ENCODE measurements around the gene KLHL7. TPM values are rescaled to one million over a fixed set of nuclear protein-coding genes. Genes with fewer than 3 reads are reported as not detected.
"Not testable (repeated sequence)": the region's sequence is repeated elsewhere in the genome, so short reads cannot be mapped to it uniquely, and the experiment has no call there.

The KLHL7 gene
- total RNA-seq, 2 donors from 2014 or later, result 37.5 to 54.6 TPM

DNA sequence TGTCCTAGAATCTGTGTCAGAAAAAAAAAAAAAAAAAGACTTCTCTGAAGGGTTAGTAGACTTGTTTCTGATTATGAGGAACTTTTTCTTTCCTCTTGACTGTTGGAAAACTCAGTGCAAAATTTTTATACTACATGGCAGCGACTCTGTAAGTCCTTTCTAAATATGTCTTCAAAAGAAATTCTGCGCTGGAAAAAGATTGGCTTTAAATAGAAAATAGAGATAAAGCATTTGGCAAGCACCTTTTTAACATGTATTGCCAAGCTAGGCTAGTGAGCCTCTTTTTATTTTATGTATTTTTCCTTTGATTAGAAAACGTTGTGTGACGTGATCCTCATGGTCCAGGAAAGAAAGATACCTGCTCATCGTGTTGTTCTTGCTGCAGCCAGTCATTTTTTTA lies 17.9 kb downstream of the KLHL7 start:
- TF ChIP-seq, protein P1, sequence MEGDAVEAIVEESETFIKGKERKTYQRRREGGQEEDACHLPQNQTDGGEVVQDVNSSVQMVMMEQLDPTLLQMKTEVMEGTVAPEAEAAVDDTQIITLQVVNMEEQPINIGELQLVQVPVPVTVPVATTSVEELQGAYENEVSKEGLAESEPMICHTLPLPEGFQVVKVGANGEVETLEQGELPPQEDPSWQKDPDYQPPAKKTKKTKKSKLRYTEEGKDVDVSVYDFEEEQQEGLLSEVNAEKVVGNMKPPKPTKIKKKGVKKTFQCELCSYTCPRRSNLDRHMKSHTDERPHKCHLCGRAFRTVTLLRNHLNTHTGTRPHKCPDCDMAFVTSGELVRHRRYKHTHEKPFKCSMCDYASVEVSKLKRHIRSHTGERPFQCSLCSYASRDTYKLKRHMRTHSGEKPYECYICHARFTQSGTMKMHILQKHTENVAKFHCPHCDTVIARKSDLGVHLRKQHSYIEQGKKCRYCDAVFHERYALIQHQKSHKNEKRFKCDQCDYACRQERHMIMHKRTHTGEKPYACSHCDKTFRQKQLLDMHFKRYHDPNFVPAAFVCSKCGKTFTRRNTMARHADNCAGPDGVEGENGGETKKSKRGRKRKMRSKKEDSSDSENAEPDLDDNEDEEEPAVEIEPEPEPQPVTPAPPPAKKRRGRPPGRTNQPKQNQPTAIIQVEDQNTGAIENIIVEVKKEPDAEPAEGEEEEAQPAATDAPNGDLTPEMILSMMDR (conservative IDR thresholded peaks at IDR 0.05), result no peak
- Histone ChIP-seq H3K27me3 (ENCODE audit: control insufficient read depth, insufficient read depth, low read length, poor library complexity, severe bottlenecking) (no peaks in the 10 kb centered on the region), H3K27ac (ENCODE audit: low read depth, low read length) (no peak overlapping the region), H3K4me3 (ENCODE audit: low read length) (no peak overlapping the region), H3K4me1 (ENCODE audit: control insufficient read depth, insufficient read depth, low read length) (no peaks in the 10 kb centered on the region), H3K9me3 (ENCODE audit: control insufficient read depth, low read length) (no peaks in the 10 kb centered on the region), H3K36me3 (ENCODE audit: control insufficient read depth, insufficient read depth, low read length) (peaks cover 20% of the 10 kb centered on the region), H3K9ac (ENCODE audit: extremely low read depth, low read length, poor library complexity, severe bottlenecking) (no peak overlapping the region)
- 95 to 97% methylated on average over 4 of the region's 5 CpGs for WGBS, 2 experiments (ENCODE audit: insufficient coverage in 1 of 2, insufficient read length in 1 of 2)
- H3K4me1 Mint-ChIP-seq, result no peaks in the 10 kb centered on the region
- H3K36me3 Mint-ChIP-seq (ENCODE audit: low read depth), result peaks cover 29% of the 10 kb centered on the region
- no peak for DNase-seq
- no peaks in the 10 kb centered on the region for H3K27me3 Mint-ChIP-seq (ENCODE audit: insufficient read depth)
- H3K27ac Mint-ChIP-seq, result no peak overlapping the region
- H3K9me3 Mint-ChIP-seq, result no peaks in the 10 kb centered on the region
- no peak overlapping the region for H3K4me3 Mint-ChIP-seq

DNA sequence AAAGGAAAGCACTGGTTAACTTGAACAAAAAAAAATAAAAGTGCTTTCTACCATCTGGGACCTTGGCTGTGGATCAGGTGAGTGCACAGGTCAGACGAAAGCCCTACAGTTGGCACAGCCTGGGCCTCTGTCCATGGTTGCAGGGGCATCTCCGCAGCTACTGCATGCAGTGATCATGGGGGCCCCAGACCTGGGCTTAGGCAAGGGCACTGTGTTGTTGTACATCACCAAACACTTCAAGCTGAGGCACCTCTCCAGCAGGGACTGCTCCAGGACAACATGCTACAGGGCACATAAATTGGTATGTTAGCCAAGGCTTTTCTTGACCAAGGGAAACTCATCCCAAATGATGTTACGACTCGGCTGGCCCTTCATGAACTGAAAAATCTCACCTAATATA lies 23.5 kb downstream of the KLHL7 start:
- peaks cover 31% of the 10 kb centered on the region for H3K36me3 ChIP-seq (ENCODE audit: control insufficient read depth, insufficient read depth, low read length)
- WGBS, 2 experiments (ENCODE audit: insufficient coverage in 1 of 2, insufficient read length in 1 of 2), result 92 to 95% methylated on average over 3 to 4 of the region's 4 CpGs
- H3K4me1 ChIP-seq (ENCODE audit: control insufficient read depth, insufficient read depth, low read length), result no peaks in the 10 kb centered on the region
- Mint-ChIP-seq H3K27ac (no peak overlapping the region), H3K36me3 (ENCODE audit: low read depth) (peaks cover 40% of the 10 kb centered on the region), H3K27me3 (ENCODE audit: insufficient read depth) (no peaks in the 10 kb centered on the region), H3K9me3 (peaks cover 6% of the 10 kb centered on the region), H3K4me1 (no peaks in the 10 kb centered on the region), H3K4me3 (no peak overlapping the region)
- no peak overlapping the region for H3K27ac ChIP-seq (ENCODE audit: low read depth, low read length)
- H3K27me3 ChIP-seq (ENCODE audit: control insufficient read depth, insufficient read depth, low read length, poor library complexity, severe bottlenecking), result no peaks in the 10 kb centered on the region
- DNase-seq, result no peak
- no peak overlapping the region for H3K9ac ChIP-seq (ENCODE audit: extremely low read depth, low read length, poor library complexity, severe bottlenecking)
- peaks cover 5% of the 10 kb centered on the region for H3K9me3 ChIP-seq (ENCODE audit: control insufficient read depth, low read length)
- TF ChIP-seq, protein P1 (conservative IDR thresholded peaks at IDR 0.05), result no peak
- no peak overlapping the region for H3K4me3 ChIP-seq (ENCODE audit: low read length)

DNA sequence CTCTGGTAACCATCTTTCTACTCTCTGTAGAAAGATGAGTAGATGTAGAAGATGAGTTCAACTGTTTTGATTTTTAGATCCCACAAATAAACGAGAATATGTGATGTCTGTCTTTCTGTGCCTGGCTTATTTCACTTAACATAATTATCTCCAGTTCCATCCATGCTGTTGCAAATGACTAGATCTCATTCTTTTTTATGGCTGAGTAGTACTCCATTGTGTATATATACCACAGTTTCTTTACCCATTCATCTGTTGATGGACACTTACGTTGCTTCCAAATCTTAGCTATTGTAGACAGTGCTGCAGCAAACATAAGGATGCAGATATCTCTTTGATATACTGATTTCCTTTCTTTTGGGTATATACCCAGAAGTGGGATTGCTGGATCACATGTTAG lies 26.2 kb downstream of the KLHL7 start:
- peaks cover 32% of the 10 kb centered on the region for H3K36me3 Mint-ChIP-seq (ENCODE audit: low read depth)
- not testable (repeated sequence) for H3K27ac ChIP-seq (ENCODE audit: low read depth, low read length); H3K27ac Mint-ChIP-seq; H3K4me1 Mint-ChIP-seq; H3K4me3 ChIP-seq (ENCODE audit: low read length); H3K27me3 ChIP-seq (ENCODE audit: control insufficient read depth, insufficient read depth, low read length, poor library complexity, severe bottlenecking); H3K27me3 Mint-ChIP-seq (ENCODE audit: insufficient read depth); H3K4me1 ChIP-seq (ENCODE audit: control insufficient read depth, insufficient read depth, low read length); H3K9me3 Mint-ChIP-seq; H3K9me3 ChIP-seq (ENCODE audit: control insufficient read depth, low read length); H3K4me3 Mint-ChIP-seq; DNase-seq; H3K9ac ChIP-seq (ENCODE audit: extremely low read depth, low read length, poor library complexity, severe bottlenecking)
- H3K36me3 ChIP-seq (ENCODE audit: control insufficient read depth, insufficient read depth, low read length), result peaks cover 15% of the 10 kb centered on the region
- 90% methylated on average over 2 of the region's 2 CpGs; no CpG with 5 or more reads in 1 of the 2 experiments for WGBS, 2 experiments (ENCODE audit: insufficient coverage in 1 of 2, insufficient read length in 1 of 2)

GRCh38 chr7:23133797-23134196 lies 28.2 kb downstream of the KLHL7 start:
- DNase-seq, result no peak
- peaks cover 8% of the 10 kb centered on the region for H3K36me3 ChIP-seq (ENCODE audit: control insufficient read depth, insufficient read depth, low read length)
- H3K4me3 ChIP-seq (ENCODE audit: low read length), result no peak overlapping the region
- H3K4me1 ChIP-seq (ENCODE audit: control insufficient read depth, insufficient read depth, low read length), result no peaks in the 10 kb centered on the region
- Mint-ChIP-seq H3K27ac (no peak overlapping the region), H3K9me3 (peaks cover 6% of the 10 kb centered on the region), H3K4me3 (no peak overlapping the region), H3K4me1 (peaks cover 4% of the 10 kb centered on the region), H3K36me3 (ENCODE audit: low read depth) (peaks cover 18% of the 10 kb centered on the region), H3K27me3 (ENCODE audit: insufficient read depth) (no peaks in the 10 kb centered on the region)
- peaks cover 5% of the 10 kb centered on the region for H3K9me3 ChIP-seq (ENCODE audit: control insufficient read depth, low read length)
- no peak overlapping the region for H3K27ac ChIP-seq (ENCODE audit: low read depth, low read length)
- H3K9ac ChIP-seq (ENCODE audit: extremely low read depth, low read length, poor library complexity, severe bottlenecking), result no peak overlapping the region
- TF ChIP-seq, protein P1 (conservative IDR thresholded peaks at IDR 0.05), result no peak
- no peaks in the 10 kb centered on the region for H3K27me3 ChIP-seq (ENCODE audit: control insufficient read depth, insufficient read depth, low read length, poor library complexity, severe bottlenecking)

Measured in endodermal cell (in vitro differentiated cells).